Measurements from ENCODE around the gene MTX1. TPM values are rescaled to one million over a fixed set of nuclear protein-coding genes. Genes with fewer than 3 reads are reported as not detected.

Gene MTX1
- total RNA-seq, 4 donors from 2014 or later: 34.1 to 52.8 (median 38.0) TPM

DNA sequence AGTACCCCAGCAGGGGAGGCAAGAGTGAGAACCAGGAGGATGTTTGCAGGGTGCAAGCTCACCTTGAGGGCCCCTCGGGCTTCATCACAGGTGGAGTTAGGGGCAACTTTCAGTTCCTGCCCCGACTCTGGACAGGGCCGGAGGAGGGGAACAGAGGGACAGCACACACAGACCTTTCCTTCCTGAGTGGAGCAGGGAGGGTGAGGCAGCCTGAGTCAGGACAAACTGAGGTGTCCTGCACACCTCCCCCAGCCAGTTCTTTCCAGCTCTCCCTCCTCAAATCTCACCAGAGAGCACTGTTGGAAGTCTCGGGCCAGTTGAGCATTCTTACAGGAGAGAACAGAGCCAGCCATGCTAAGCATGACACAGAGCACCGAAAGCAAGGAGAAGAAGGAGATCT is 45.3 kb downstream of the MTX1 start:
- peaks cover 5 to 31% (median 24%) of the 10 kb centered on the region in 4 donors for H3K36me3 ChIP-seq
- no peak for TF ChIP-seq POLR2AphosphoS5 (IDR thresholded peaks at IDR 0.05)
- TF ChIP-seq EP300 (IDR thresholded peaks at IDR 0.05): no peak
- no peak for TF ChIP-seq POLR2A (IDR thresholded peaks at IDR 0.05; ENCODE audit: low read depth)
- TF ChIP-seq, protein P1, sequence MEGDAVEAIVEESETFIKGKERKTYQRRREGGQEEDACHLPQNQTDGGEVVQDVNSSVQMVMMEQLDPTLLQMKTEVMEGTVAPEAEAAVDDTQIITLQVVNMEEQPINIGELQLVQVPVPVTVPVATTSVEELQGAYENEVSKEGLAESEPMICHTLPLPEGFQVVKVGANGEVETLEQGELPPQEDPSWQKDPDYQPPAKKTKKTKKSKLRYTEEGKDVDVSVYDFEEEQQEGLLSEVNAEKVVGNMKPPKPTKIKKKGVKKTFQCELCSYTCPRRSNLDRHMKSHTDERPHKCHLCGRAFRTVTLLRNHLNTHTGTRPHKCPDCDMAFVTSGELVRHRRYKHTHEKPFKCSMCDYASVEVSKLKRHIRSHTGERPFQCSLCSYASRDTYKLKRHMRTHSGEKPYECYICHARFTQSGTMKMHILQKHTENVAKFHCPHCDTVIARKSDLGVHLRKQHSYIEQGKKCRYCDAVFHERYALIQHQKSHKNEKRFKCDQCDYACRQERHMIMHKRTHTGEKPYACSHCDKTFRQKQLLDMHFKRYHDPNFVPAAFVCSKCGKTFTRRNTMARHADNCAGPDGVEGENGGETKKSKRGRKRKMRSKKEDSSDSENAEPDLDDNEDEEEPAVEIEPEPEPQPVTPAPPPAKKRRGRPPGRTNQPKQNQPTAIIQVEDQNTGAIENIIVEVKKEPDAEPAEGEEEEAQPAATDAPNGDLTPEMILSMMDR (IDR thresholded peaks at IDR 0.05): no peak
- DNase-seq (ENCODE audit: extremely low spot score): no peak
- no peaks in the 10 kb centered on the region for H3K9me3 ChIP-seq
- H3K4me1 ChIP-seq: peaks cover 32 to 62% (median 47%) of the 10 kb centered on the region in 4 donors
- H3K27me3 ChIP-seq: no peaks in the 10 kb centered on the region
- 51% methylated on average over 5 of the region's 5 CpGs for WGBS
- intact Hi-C loops (cut with DNase I): no loop called here
- H3K4me3 ChIP-seq: peak overlapping the region; percentile 94 to 97 (median 96)
- H3K27ac ChIP-seq (replicated peaks in 1 of 4): peak overlapping the region; percentile 97 to 98 (median 98)

DNA sequence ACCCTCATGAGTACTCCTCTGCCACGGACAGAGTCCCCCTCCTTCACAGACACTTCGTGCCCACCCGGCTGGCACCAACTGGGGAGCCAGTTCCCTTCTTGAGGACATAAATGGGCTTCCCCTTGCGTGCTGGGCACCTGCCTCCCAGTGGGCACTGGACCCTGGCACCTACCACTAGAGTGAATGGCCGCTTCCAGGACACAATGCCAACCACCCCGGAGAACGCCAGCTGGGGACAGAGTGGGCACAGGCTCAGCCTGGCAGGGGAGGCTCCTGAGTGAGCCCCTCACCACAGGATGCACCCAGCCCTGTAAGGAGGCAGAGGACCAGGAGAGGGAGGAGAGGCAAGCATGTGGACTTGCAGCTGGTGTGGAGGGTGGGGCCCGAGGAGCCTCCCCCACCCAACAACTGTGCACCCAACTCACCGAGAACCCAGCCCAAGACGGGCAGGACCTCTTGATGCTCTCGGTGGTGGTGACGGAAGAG is 45.8 kb downstream of the MTX1 start:
- DNase-seq (ENCODE audit: extremely low spot score): no peak
- Histone ChIP-seq H3K4me1 (peaks cover 32 to 62% (median 47%) of the 10 kb centered on the region in 4 donors), H3K4me3 (peak overlapping the region; percentile 94 to 97 (median 96)), H3K27me3 (no peaks in the 10 kb centered on the region), H3K36me3 (peaks cover 6 to 30% (median 24%) of the 10 kb centered on the region in 4 donors), H3K9me3 (no peaks in the 10 kb centered on the region), H3K27ac (replicated peaks in 1 of 4) (peak overlapping the region; percentile 97 to 98 (median 98))
- TF ChIP-seq POLR2A (IDR thresholded peaks at IDR 0.05; ENCODE audit: low read depth) (no peak), POLR2AphosphoS5 (IDR thresholded peaks at IDR 0.05) (no peak)
- TF ChIP-seq, protein P1 (IDR thresholded peaks at IDR 0.05): no peak
- WGBS: 60% methylated on average over 6 of the region's 12 CpGs
- intact Hi-C loops (cut with DNase I): no loop called here

DNA sequence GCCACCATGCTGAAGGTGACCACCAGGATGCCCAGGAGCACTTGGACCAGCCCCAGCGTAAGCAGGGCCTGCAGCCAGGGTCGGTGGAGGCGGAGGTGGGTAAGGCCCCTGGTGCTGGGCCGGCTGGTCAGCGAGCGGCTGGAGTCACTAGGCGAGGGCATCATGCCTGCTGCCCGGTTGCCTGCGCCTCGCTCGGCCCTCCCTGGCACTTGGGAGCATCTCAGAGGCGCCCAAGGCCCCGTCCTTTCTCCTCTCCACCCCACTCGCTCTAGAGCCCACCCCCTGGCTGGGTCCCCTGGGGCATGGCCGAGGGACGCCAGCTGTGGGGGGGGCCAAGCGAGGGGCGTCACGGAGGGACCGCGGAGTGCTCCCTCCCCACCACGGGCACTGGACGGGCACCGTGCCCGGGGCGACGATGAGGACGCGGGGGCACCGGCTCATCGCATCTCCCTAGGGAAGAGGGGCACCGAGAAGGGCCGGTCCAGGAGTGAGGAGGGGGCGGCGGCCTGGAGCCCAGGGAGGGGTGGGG is 46.3 kb downstream of the MTX1 start:
- intact Hi-C loops (cut with DNase I): no loop called here
- no peak for TF ChIP-seq POLR2A (IDR thresholded peaks at IDR 0.05; ENCODE audit: low read depth)
- no peak for TF ChIP-seq EP300 (IDR thresholded peaks at IDR 0.05)
- TF ChIP-seq, protein P1 (IDR thresholded peaks at IDR 0.05): no peak
- Histone ChIP-seq H3K27ac (replicated peaks in 1 of 4) (peak overlapping the region; percentile 97 to 98 (median 98)), H3K36me3 (peaks cover 7 to 34% (median 26%) of the 10 kb centered on the region in 4 donors), H3K9me3 (no peaks in the 10 kb centered on the region), H3K27me3 (no peaks in the 10 kb centered on the region), H3K4me3 (peak overlapping the region; percentile 94 to 97 (median 96)), H3K4me1 (peaks cover 32 to 62% (median 47%) of the 10 kb centered on the region in 4 donors)
- WGBS: 0% methylated on average over 21 of the region's 35 CpGs
- DNase-seq (ENCODE audit: extremely low spot score): no peak

DNA sequence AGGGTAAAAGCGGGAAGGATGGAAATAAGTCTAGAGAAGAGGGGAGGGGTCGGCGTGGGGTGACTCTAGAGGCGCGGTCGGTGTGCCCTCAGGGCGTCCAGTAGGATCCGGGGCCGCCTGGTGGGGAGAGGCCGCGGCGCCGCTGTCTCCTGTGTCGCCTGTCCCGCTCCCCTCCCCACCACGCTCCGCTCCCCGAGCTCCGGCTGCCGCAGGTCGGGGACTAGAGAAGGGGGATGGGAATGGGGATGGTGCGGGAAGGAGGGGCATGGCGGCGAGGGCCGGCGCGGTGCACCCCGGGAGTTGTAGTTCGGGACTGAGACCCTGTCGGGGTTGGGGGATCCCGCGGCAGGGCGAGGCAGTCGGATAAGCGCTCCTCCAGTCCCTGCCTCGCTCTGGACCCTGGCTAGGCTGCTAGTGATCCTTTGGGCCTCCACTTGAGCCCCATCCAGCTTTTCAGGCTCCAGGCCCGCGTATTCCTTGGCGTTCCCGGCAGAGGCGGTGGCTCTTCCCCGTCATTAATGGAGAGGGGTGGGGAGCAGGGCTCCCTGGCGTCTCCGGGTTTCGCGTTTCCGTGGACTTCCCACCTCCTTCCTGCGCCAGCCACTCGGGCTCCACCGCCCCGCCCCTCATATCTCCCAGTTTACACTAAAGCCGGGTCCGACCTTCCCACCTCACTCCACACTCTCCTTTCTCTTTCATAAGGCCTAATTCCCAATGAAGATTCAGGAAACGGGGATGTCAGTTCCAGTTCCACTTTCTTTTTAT is 46.9 kb downstream of the MTX1 start, which contains the start of gene ENTREP3:
ENTREP3 (minus strand) TSS at position 241 of the 765 bp plus-strand sequence. CDS start 606 bp downstream, outside the sequence.
- DNase-seq (ENCODE audit: extremely low spot score): peak; percentile 95
- intact Hi-C loops (cut with DNase I): no loop called here
- peak within 1 kb of the TSS; percentile 97 to 98 (median 98) for H3K27ac ChIP-seq (replicated peaks in 1 of 4)
- H3K36me3 ChIP-seq: peaks cover 13 to 41% (median 33%) of the 10 kb centered on the region in 4 donors
- TF ChIP-seq EP300 (IDR thresholded peaks at IDR 0.05) (no peak), POLR2AphosphoS5 (IDR thresholded peaks at IDR 0.05) (peak; percentile 85 to 94), POLR2A (IDR thresholded peaks at IDR 0.05; ENCODE audit: low read depth) (peak; percentile 34)
- TF ChIP-seq, protein P1 (IDR thresholded peaks at IDR 0.05): peak in 1 of 3 experiments; percentile 18
- no peaks in the 10 kb centered on the region for H3K9me3 ChIP-seq
- peak within 1 kb of the TSS; percentile 94 to 97 (median 96) for H3K4me3 ChIP-seq
- 4% methylated on average over 23 of the region's 54 CpGs for WGBS
- H3K27me3 ChIP-seq: no peaks in the 10 kb centered on the region
- H3K4me1 ChIP-seq: peaks cover 28 to 63% (median 46%) of the 10 kb centered on the region in 4 donors

Measured in esophagus muscularis mucosa (tissue), 4 donors.